Endothelial cell of umbilical vein (primary cell): ENCODE results near the gene SORCS2. TPM values are rescaled to one million over a fixed set of nuclear protein-coding genes. Genes with fewer than 3 reads are reported as not detected.

Source experiments
- BruUV-seq: library from RNA; stranded (reverse); fragments of 400-500 nt; replicated peaks from 2 replicates; lab custom pipeline; 2021; lab: Mats Ljungman, UMichigan
- CTCF ChIA-PET: fragments of 300-600, 350-600 bp; sonication (Branson Sonifier 250); formaldehyde crosslinking; loops from one replicate; lab custom pipeline; 2021; ENCODE audit warnings: antibody characterized with exemption, inconsistent platforms; lab: Charles Lee
- POLR2A ChIA-PET: fragments of 300-600, 350-600 bp; sonication (Branson Sonifier 250); formaldehyde crosslinking; loops from one replicate; lab custom pipeline; 2021; ENCODE audit warnings: antibody characterized with exemption, inconsistent platforms; lab: Charles Lee
- DNase-seq: peaks from one replicate; pipeline ENCODE4 v3.0.0-alpha.2; 2011; ENCODE audit warnings: low read depth, low spot score
- FAIRE-seq: peaks from 2 replicates; lab custom pipeline; 2011; peaks lifted over from hg19 to GRCh38; lab: Jason Lieb, UNC
- H2AFZ ChIP-seq: 2 replicates; pipeline ENCODE4 v1.6.0; 2012; ENCODE audit warnings: low read depth, low read length, control low read depth, inconsistent platforms
- H3K27ac ChIP-seq: 2 replicates; pipeline ENCODE4 v1.5.1; 2011; ENCODE audit warnings: low read depth, mild to moderate bottlenecking, control low read depth, low read length, moderate library complexity; ENCODE audit not compliant: insufficient read depth
- H3K27me3 ChIP-seq, 2 experiments: 2 replicates each; pipeline versions ENCODE4 v1.6.0 to v1.6.1; 2011; ENCODE audit warnings: low read length in 2 of 2, mixed read lengths in 1 of 2; ENCODE audit not compliant: control insufficient read depth in 2 of 2, insufficient read depth in 2 of 2
- H3K36me3 ChIP-seq, 2 experiments: 2 replicates in 1 of 2; 3 replicates in 1 of 2; pipeline ENCODE4 v1.5.1; 2011; ENCODE audit warnings: low read length in 2 of 2, mild to moderate bottlenecking in 1 of 2, moderate library complexity in 1 of 2; ENCODE audit not compliant: control insufficient read depth in 2 of 2, insufficient read depth in 2 of 2; ENCODE audit errors: extremely low read depth in 1 of 2
- H3K4me1 ChIP-seq: 3 replicates; pipeline ENCODE4 v1.5.1; 2011; ENCODE audit warnings: mild to moderate bottlenecking, low read length; ENCODE audit not compliant: control insufficient read depth, insufficient read depth; ENCODE audit errors: extremely low read depth
- H3K4me2 ChIP-seq: 2 replicates; pipeline ENCODE4 v1.6.1; 2011; ENCODE audit warnings: low read length, control low read depth, mixed read lengths; ENCODE audit not compliant: insufficient read depth
- H3K4me3 ChIP-seq, 3 experiments: fragments of 200-600 bp in 1 of 3; sonication (generic), shearing (Covaris generic) in 1 of 3; replicated peaks in 1 of 3; 2 replicates each; pipeline ENCODE4 v1.5.1; 2011 to 2016; ENCODE audit warnings: control low read depth in 3 of 3, low read length in 3 of 3, mild to moderate bottlenecking in 2 of 3, inconsistent platforms in 1 of 3, low read depth in 1 of 3, moderate library complexity in 1 of 3; ENCODE audit not compliant: insufficient read depth in 1 of 3
- H3K79me2 ChIP-seq: 2 replicates; pipeline ENCODE4 v1.6.0; 2012; ENCODE audit warnings: low read length, inconsistent platforms; ENCODE audit not compliant: control insufficient read depth, insufficient read depth
- H3K9ac ChIP-seq: replicated peaks from 2 replicates; pipeline ENCODE3; 2011; ENCODE audit warnings: low read length, control low read depth; ENCODE audit not compliant: insufficient read depth; ENCODE audit errors: extremely low read depth
- H3K9me1 ChIP-seq: replicated peaks from 3 replicates; pipeline ENCODE4 v1.6.0; 2011; ENCODE audit warnings: mild to moderate bottlenecking, low read length; ENCODE audit not compliant: control insufficient read depth, insufficient read depth; ENCODE audit errors: extremely low read depth
- H3K9me3 ChIP-seq: replicated peaks from 2 replicates; pipeline ENCODE4 v1.5.1; 2012; ENCODE audit warnings: low read length, inconsistent platforms; ENCODE audit not compliant: control insufficient read depth, insufficient read depth
- H4K20me1 ChIP-seq: replicated peaks from 2 replicates; pipeline ENCODE3; 2011; ENCODE audit warnings: mild to moderate bottlenecking, low read length; ENCODE audit not compliant: control insufficient read depth, insufficient read depth; ENCODE audit errors: extremely low read depth
- CTCF ChIP-seq, 2 donors: IDR thresholded peaks; 1 replicate in 1 of 2; 2 replicates in 1 of 2; pipeline ENCODE4 v1.5.1; 2011; ENCODE audit warnings: low read length in 2 of 2, mild to moderate bottlenecking in 2 of 2, moderate library complexity in 2 of 2, control low read depth in 1 of 2, inconsistent platforms in 1 of 2, low read depth in 1 of 2; ENCODE audit not compliant: insufficient read depth in 1 of 2; ENCODE audit errors: extremely low read depth in 1 of 2
- EZH2 ChIP-seq: IDR thresholded peaks from 2 replicates; pipeline ENCODE4 v1.6.1; 2012; ENCODE audit warnings: borderline replicate concordance, low read depth, mild to moderate bottlenecking, moderate library complexity, low read length, inconsistent platforms; ENCODE audit not compliant: severe bottlenecking
- FOS ChIP-seq: IDR thresholded peaks from 2 replicates; pipeline ENCODE4 v1.6.1; 2011; ENCODE audit warnings: mild to moderate bottlenecking, low read length, moderate library complexity, borderline replicate concordance; ENCODE audit not compliant: insufficient read depth
- GATA2 ChIP-seq: IDR thresholded peaks from 2 replicates; pipeline ENCODE4 v1.7.0; 2011; ENCODE audit warnings: low read depth, mild to moderate bottlenecking, moderate library complexity, mixed read lengths, low read length; ENCODE audit not compliant: insufficient read length, insufficient read depth
- JUN ChIP-seq: IDR thresholded peaks from 2 replicates; pipeline ENCODE4 v1.6.1; 2011; ENCODE audit warnings: borderline replicate concordance, low read depth; ENCODE audit not compliant: insufficient read length, insufficient read depth
- MAX ChIP-seq: IDR thresholded peaks from 2 replicates; pipeline ENCODE4 v1.6.1; 2011; ENCODE audit not compliant: insufficient read depth, insufficient read length
- MYC ChIP-seq: IDR thresholded peaks from one replicate; pipeline ENCODE4 v1.6.1; 2011; ENCODE audit warnings: mild to moderate bottlenecking, low read depth, low read length
- POLR2A ChIP-seq: IDR thresholded peaks from 2 replicates; pipeline ENCODE4 v1.6.1; 2012; ENCODE audit warnings: low read depth, mild to moderate bottlenecking, control low read depth, low read length
- POLR2AphosphoS5 ChIP-seq: IDR thresholded peaks from 2 replicates; pipeline ENCODE4 v1.6.1; 2012; ENCODE audit warnings: low read depth, mild to moderate bottlenecking, control low read depth, low read length, moderate library complexity; ENCODE audit not compliant: insufficient read depth
- dilution Hi-C: fragments of 300-500 bp; cut with MboI; formaldehyde crosslinking; loops from one replicate; pipeline ENCODE4 v1.15.0; 2019; ENCODE audit warnings: low sequenced_read_pairs; ENCODE audit not compliant: extremely low pct_ligation_motif_present
- intact Hi-C: fragments of 100-400 bp; cut with micrococcal nuclease; formaldehyde crosslinking; loops from one replicate; pipeline ENCODE4 v1.10.0; 2022
- polyA plus RNA-seq, 4 experiments: library from polyadenylated mRNA; depleted of rRNA in 3 of 4; stranded (reverse) in 3 of 4; unstranded in 1 of 4; fragments of >200 nt; gene quantifications; 2 replicates each; pipeline versions ENCODE4 v1.2.1 to v1.2.3, GENCODE V29; 2011 to 2012; ENCODE audit warnings: missing spikeins in 1 of 4
- total RNA-seq: library from RNA; stranded (reverse); gene quantifications from 2 replicates; pipeline ENCODE4 v1.2.3, GENCODE V29; 2021

The SORCS2 gene
- total and polyA plus RNA-seq, 2 donors (not counting 3 experiments of a cell fraction or from before 2014, with no cell fraction given): not detected

- Histone ChIP-seq H3K4me1 (no peaks in the 10 kb centered on the region), H2AFZ (no peak overlapping the region), H3K27ac (no peak overlapping the region), H3K79me2 (no peaks in the 10 kb centered on the region), H3K9me3 (no peaks in the 10 kb centered on the region), H3K4me2 (no peak overlapping the region), H4K20me1 (no peaks in the 10 kb centered on the region), H3K4me3 (no peak overlapping the region), H3K9me1 (no peaks in the 10 kb centered on the region), H3K36me3 (no peaks in the 10 kb centered on the region), H3K27me3 (peaks cover 0 to 3% of the 10 kb centered on the region in 2 experiments), H3K9ac (no peak overlapping the region)
- BruUV-seq: no TSS peak
- TF ChIP-seq GATA2 (no peak), POLR2A (no peak), POLR2AphosphoS5 (no peak), FOS (no peak), JUN (no peak), EZH2 (no peak), MAX (no peak), MYC (no peak), CTCF (IDR thresholded peaks at IDR 0.05; ENCODE audit: extremely low read depth in 1 of 2, insufficient read depth in 1 of 2, low read depth in 1 of 2, low read length in 2 of 2) (no peak)
- no peak for FAIRE-seq
- dilution Hi-C loops (no loop called here), intact Hi-C loops (no loop called here)
- DNase-seq: no peak
- ChIA-PET CTCF (no interaction called here), POLR2A (no interaction called here)
Measured at GRCh38 chr4:7507381-7507780, 315.0 kb downstream of the SORCS2 start.
